Caki2 (cell line): Measurements from ENCODE around the gene CDYL2. TPM values are rescaled to one million over a fixed set of nuclear protein-coding genes. Genes with fewer than 3 reads are reported as not detected.
"Not testable (repeated sequence)": the region's sequence is repeated elsewhere in the genome, so short reads cannot be mapped to it uniquely, and the experiment has no call there.

Source experiments
- DNase-seq: peaks from one replicate; pipeline ENCODE4 v3.0.0-alpha.2; 2015; ENCODE audit warnings: low read depth
- in situ Hi-C: cut with HindIII; loops from 2 replicates; pipeline ENCODE4 v1.10.0; 2016; ENCODE audit warnings: low sequenced_read_pairs, low pct_unique_long_range_greater_than_20kb, mixed read lengths
- total RNA-seq: library from RNA; depleted of rRNA; stranded (reverse); fragments of >200 nt; shearing (Covaris generic); gene quantifications from 2 replicates; pipeline ENCODE4 v1.2.3, GENCODE V29; 2014; ENCODE audit warnings: low replicate concordance

The CDYL2 gene
- total RNA-seq, 1 experiment from 2014 or later: 2.5 TPM

GRCh38 chr16:80816356-80816755 lies 12.0 kb upstream of the CDYL2 start:
- DNase-seq: no peak
- in situ Hi-C loops: no loop called here

- DNase-seq, in situ Hi-C loops: not testable (repeated sequence)
Measured at GRCh38 chr16:80815278-80815677, 10.9 kb upstream of the CDYL2 start.

- in situ Hi-C loops: no loop called here
- DNase-seq: no peak
Measured at GRCh38 chr16:80812593-80812992, 8.2 kb upstream of the CDYL2 start.

- DNase-seq: no peak
- in situ Hi-C loops: no loop called here
Measured at GRCh38 chr16:80809366-80809765, 5.0 kb upstream of the CDYL2 start.

- in situ Hi-C loops: no loop called here
- no peak for DNase-seq
Measured at GRCh38 chr16:80807906-80808305, 3.5 kb upstream of the CDYL2 start.

GRCh38 chr16:80806927-80807340 lies 2.5 kb upstream of the CDYL2 start:
- in situ Hi-C loops: no loop called here
- DNase-seq: no peak

GRCh38 chr16:80806289-80806688 lies 1.9 kb upstream of the CDYL2 start:
- in situ Hi-C loops: no loop called here
- no peak for DNase-seq

- in situ Hi-C loops: no loop called here
- DNase-seq: peak; percentile 35
Measured at GRCh38 chr16:80804056-80804525, 307 bp downstream of the CDYL2 start.

- no peak for DNase-seq
- in situ Hi-C loops: no loop called here
Measured at GRCh38 chr16:80803339-80804055, 901 bp downstream of the CDYL2 start.

- in situ Hi-C loops: no loop called here
- DNase-seq: no peak
Measured at GRCh38 chr16:80802902-80803301, 1.5 kb downstream of the CDYL2 start.

GRCh38 chr16:80802138-80802537 lies 2.3 kb downstream of the CDYL2 start:
- no peak for DNase-seq
- in situ Hi-C loops: no loop called here

GRCh38 chr16:80794071-80794470 lies 10.3 kb downstream of the CDYL2 start:
- DNase-seq: no peak
- in situ Hi-C loops: no loop called here

GRCh38 chr16:80792031-80792430 lies 12.4 kb downstream of the CDYL2 start:
- in situ Hi-C loops: no loop called here
- DNase-seq: no peak

GRCh38 chr16:80791411-80791810 lies 13.0 kb downstream of the CDYL2 start:
- in situ Hi-C loops: no loop called here

GRCh38 chr16:80790751-80791150 lies 13.6 kb downstream of the CDYL2 start:
- in situ Hi-C loops: no loop called here
- no peak for DNase-seq

More at GRCh38 chr16:80791411-80791810, 13.0 kb downstream of the CDYL2 start:
- DNase-seq: no peak

- DNase-seq: no peak
- in situ Hi-C loops: no loop called here
Measured at GRCh38 chr16:80788027-80788426, 16.4 kb downstream of the CDYL2 start.

GRCh38 chr16:80786561-80786960 lies 17.8 kb downstream of the CDYL2 start:
- in situ Hi-C loops, DNase-seq: not testable (repeated sequence)

- in situ Hi-C loops: no loop called here
Measured at GRCh38 chr16:80784951-80785350, 19.4 kb downstream of the CDYL2 start.

GRCh38 chr16:80778703-80779102 lies 25.7 kb downstream of the CDYL2 start:
- no peak for DNase-seq
- in situ Hi-C loops: no loop called here

More at GRCh38 chr16:80784951-80785350, 19.4 kb downstream of the CDYL2 start:
- no peak for DNase-seq

GRCh38 chr16:80776856-80777255 lies 27.5 kb downstream of the CDYL2 start:
- in situ Hi-C loops: no loop called here
- DNase-seq: no peak
